HepG2 (cell line): ENCODE data around the gene DCDC1. TPM values are rescaled to one million over a fixed set of nuclear protein-coding genes. Genes with fewer than 3 reads are reported as not detected.

Source experiments
- ATAC-seq: fragments of 200-7000 bp; cut with Tn5 transposase; 3 replicates; pipeline ENCODE4 v1.9.1; 2020; ENCODE audit warnings: mild to moderate bottlenecking, moderate library complexity
- BruUV-seq: library from RNA; stranded (reverse); fragments of 400-500 nt; replicated peaks from 2 replicates; lab custom pipeline; 2021; lab: Mats Ljungman, UMichigan
- CTCF ChIA-PET: fragments of 300-600 bp; formaldehyde crosslinking; extraction: SDS; loops from one replicate; lab custom pipeline; 2021; ENCODE audit warnings: low total read pairs, inconsistent platforms, low intra/inter-chr PET ratio; lab: Yijun Ruan, JAX
- POLR2A ChIA-PET: fragments of 350-600 bp; sonication (Branson Sonifier 250); formaldehyde crosslinking; loops from one replicate; lab custom pipeline; 2020; ENCODE audit warnings: antibody characterized with exemption, inconsistent platforms; lab: Yijun Ruan, JAX
- DNase-seq: peaks from one replicate; pipeline ENCODE4 v3.0.0-alpha.2; 2015; ENCODE audit warnings: low spot score
- FAIRE-seq: peaks from 3 replicates; lab custom pipeline; 2011; peaks lifted over from hg19 to GRCh38; lab: Jason Lieb, UNC
- H2AFZ ChIP-seq: one replicate; pipeline ENCODE4 v1.6.1; 2011; ENCODE audit warnings: low read length, inconsistent platforms
- H3K27ac ChIP-seq: fragments of 300-600 bp; 3 replicates; pipeline ENCODE4 v1.8.0; 2011; ENCODE audit warnings: mixed run types, mild to moderate bottlenecking, mixed read lengths, low read length, inconsistent platforms; ENCODE audit not compliant: insufficient read depth; ENCODE audit errors: extremely low read length
- H3K27me3 ChIP-seq, 2 experiments: fragments of 200-600 bp in 1 of 2; 2 replicates in 1 of 2; 3 replicates in 1 of 2; pipeline versions ENCODE4 v1.6.0 to v1.8.0; 2011; ENCODE audit warnings: low read length in 2 of 2, mild to moderate bottlenecking in 2 of 2, moderate library complexity in 2 of 2, inconsistent platforms in 1 of 2; ENCODE audit not compliant: insufficient read depth in 2 of 2, control insufficient read depth in 1 of 2
- H3K36me3 ChIP-seq, 2 experiments: fragments of 200-600 bp in 1 of 2; replicated peaks in 1 of 2; 2 replicates in 1 of 2; 3 replicates in 1 of 2; pipeline versions ENCODE4 v1.5.1 to v1.8.0; 2011; ENCODE audit warnings: low read length in 2 of 2, inconsistent platforms in 1 of 2; ENCODE audit not compliant: insufficient read depth in 2 of 2, control insufficient read depth in 1 of 2
- H3K4me1 ChIP-seq: 2 replicates; pipeline ENCODE4 v1.5.1; 2012; ENCODE audit warnings: low read length, inconsistent platforms; ENCODE audit not compliant: insufficient read depth
- H3K4me2 ChIP-seq: 2 replicates; pipeline ENCODE4 v1.6.0; 2011; ENCODE audit warnings: low read depth, low read length, inconsistent platforms
- H3K4me3 ChIP-seq, 3 experiments: fragments of 200-600 bp in 1 of 3; sonication (generic), shearing (Covaris generic) in 1 of 3; replicated peaks in 1 of 3; 2 replicates each; pipeline ENCODE4 v1.5.1; 2011 to 2016; ENCODE audit warnings: low read length in 3 of 3, inconsistent platforms in 2 of 3, low read depth in 2 of 3, mild to moderate bottlenecking in 2 of 3, control low read depth in 1 of 3, mixed read lengths in 1 of 3; ENCODE audit not compliant: insufficient read depth in 1 of 3
- H3K79me2 ChIP-seq: one replicate; pipeline ENCODE4 v1.6.1; 2011; ENCODE audit warnings: low read length, inconsistent platforms; ENCODE audit not compliant: insufficient read depth
- H3K9ac ChIP-seq: 2 replicates; pipeline ENCODE4 v1.6.0; 2011; ENCODE audit warnings: mild to moderate bottlenecking, low read depth, low read length, inconsistent platforms; ENCODE audit not compliant: insufficient read depth
- H3K9me3 ChIP-seq: 2 replicates; pipeline ENCODE4 v1.5.1; 2012; ENCODE audit warnings: mild to moderate bottlenecking, low read length
- H4K20me1 ChIP-seq: 2 replicates; pipeline ENCODE4 v1.6.0; 2011; ENCODE audit warnings: inconsistent platforms, mild to moderate bottlenecking, low read length, moderate library complexity; ENCODE audit not compliant: insufficient read depth
- AGO2 ChIP-seq: fragments of 200-400 bp; formaldehyde crosslinking; optimal IDR thresholded peaks from 2 replicates; pipeline ENCODE3; 2017; ENCODE audit warnings: mild to moderate bottlenecking, low read depth, low read length, moderate library complexity
- ARHGAP35 ChIP-seq: sonication (generic); formaldehyde crosslinking; IDR thresholded peaks from 2 replicates; pipeline ENCODE4 v1.9.0; 2022; ENCODE audit warnings: mild to moderate bottlenecking, inconsistent platforms, moderate library complexity, missing genetic modification reagents, borderline replicate concordance
- ATM ChIP-seq: fragments of 450-650 bp; IDR thresholded peaks from 2 replicates; pipeline ENCODE4 v1.7.1; 2017; ENCODE audit warnings: mild to moderate bottlenecking, borderline replicate concordance
- GATAD1 ChIP-seq: IDR thresholded peaks from 2 replicates; pipeline ENCODE4 v1.6.1; 2016; ENCODE audit warnings: missing genetic modification reagents, missing compliant biosample characterization
- GLI4 ChIP-seq: sonication (generic); formaldehyde crosslinking; IDR thresholded peaks from 2 replicates; pipeline ENCODE4 v1.5.1; 2020; ENCODE audit warnings: missing genetic modification reagents, mild to moderate bottlenecking, moderate library complexity, borderline replicate concordance
- KAT7 ChIP-seq: IDR thresholded peaks from 2 replicates; pipeline ENCODE4 v1.6.1; 2018; ENCODE audit warnings: borderline replicate concordance, missing compliant biosample characterization
- MZF1 ChIP-seq: sonication (generic); formaldehyde crosslinking; IDR thresholded peaks from 2 replicates; pipeline ENCODE4 v1.8.1; 2023; ENCODE audit warnings: mild to moderate bottlenecking, missing genetic modification reagents, borderline replicate concordance
- NFRKB ChIP-seq: fragments of 450-650 bp; IDR thresholded peaks from 2 replicates; pipeline ENCODE4 v1.6.1; 2017
- SOX6 ChIP-seq, 2 experiments: fragments of 450-650 bp in 1 of 2; sonication (generic) in 1 of 2; formaldehyde crosslinking in 1 of 2; IDR thresholded peaks; 2 replicates each; pipeline versions ENCODE4 v1.4.0 to v1.6.1; 2017 to 2020; ENCODE audit warnings: antibody characterized with exemption in 1 of 2, mild to moderate bottlenecking in 1 of 2, missing genetic modification reagents in 1 of 2
- TEAD2 ChIP-seq: sonication (generic); formaldehyde crosslinking; IDR thresholded peaks from 2 replicates; pipeline ENCODE4 v1.9.0; 2021; ENCODE audit warnings: missing genetic modification reagents
- ZMAT3 ChIP-seq: sonication (generic); formaldehyde crosslinking; conservative IDR thresholded peaks from 2 replicates; pipeline ENCODE4 v1.7.0; 2021; ENCODE audit warnings: missing genetic modification reagents
- ZNF329 ChIP-seq: sonication (generic); formaldehyde crosslinking; IDR thresholded peaks from 2 replicates; pipeline ENCODE4 v1.9.0; 2021; ENCODE audit warnings: low read depth, mild to moderate bottlenecking, missing genetic modification reagents
- ZNF513 ChIP-seq: sonication (generic); formaldehyde crosslinking; conservative IDR thresholded peaks from 2 replicates; pipeline ENCODE4 v1.5.0; 2020; ENCODE audit warnings: missing genetic modification reagents
- WGBS: methylation state at CpG from one replicate; pipeline ENCODE4 v1.1.6; 2017; ENCODE audit warnings: low lambda C conversion rate; 5-methylcytosine and 5-hydroxymethylcytosine counted together
- in situ Hi-C: cut with HindIII; loops from 2 replicates; pipeline ENCODE4 v1.10.0; 2017; ENCODE audit warnings: low pct_unique_long_range_greater_than_20kb; ENCODE audit not compliant: extremely low pct_ligation_motif_present
- intact Hi-C: fragments of 100-400 bp; cut with micrococcal nuclease; formaldehyde crosslinking; loops from one replicate; pipeline ENCODE4 v1.10.0; 2022; ENCODE audit not compliant: unreplicated experiment
- polyA plus RNA-seq, 8 experiments: library from polyadenylated mRNA; depleted of rRNA in 3 of 8; stranded (reverse) in 7 of 8; unstranded in 1 of 8; fragments of >200 nt; fragmentation: Illumina TruSeq in 4 of 8; extraction: Trizol in 4 of 8; gene quantifications; 2 replicates each; pipeline versions ENCODE4 v1.2.1 to v1.2.3, GENCODE V29; 2011 to 2016; ENCODE audit warnings: low read depth in 4 of 8, missing spikeins in 1 of 8, mixed read lengths in 1 of 8; ENCODE audit not compliant: insufficient read depth in 1 of 8
- total RNA-seq, 5 experiments: library from RNA; depleted of rRNA; stranded (reverse); fragments of >200 nt; fragmentation: Illumina TruSeq; extraction: Trizol; gene quantifications; 2 replicates each; pipeline ENCODE4 v1.2.3, GENCODE V29; 2016; ENCODE audit warnings: low read depth in 1 of 5
- TF ChIP-seq, protein P1 (sequence below): sonication (generic); formaldehyde crosslinking; IDR thresholded peaks from 2 replicates; pipeline ENCODE4 v1.4.0; 2020; ENCODE audit warnings: mild to moderate bottlenecking, missing genetic modification reagents
- TF ChIP-seq, protein P2 (sequence below): sonication (generic); formaldehyde crosslinking; IDR thresholded peaks from 2 replicates; pipeline ENCODE4 v1.9.0; 2022; ENCODE audit warnings: missing genetic modification reagents, mild to moderate bottlenecking, borderline replicate concordance
- TF ChIP-seq, protein P3 (sequence below): IDR thresholded peaks from 2 replicates; pipeline ENCODE4 v1.6.1; 2016; ENCODE audit warnings: mild to moderate bottlenecking
- TF ChIP-seq, protein P4 (sequence below): sonication (generic); formaldehyde crosslinking; IDR thresholded peaks from 2 replicates; pipeline ENCODE4 v1.4.0; 2020; ENCODE audit warnings: missing genetic modification reagents, borderline replicate concordance

The DCDC1 gene
- total and polyA plus RNA-seq, 2 of the 13 experiments (the other 11 are each of a cell fraction or from before 2014, with no cell fraction given), result 0.12 to 0.27 TPM

DNA sequence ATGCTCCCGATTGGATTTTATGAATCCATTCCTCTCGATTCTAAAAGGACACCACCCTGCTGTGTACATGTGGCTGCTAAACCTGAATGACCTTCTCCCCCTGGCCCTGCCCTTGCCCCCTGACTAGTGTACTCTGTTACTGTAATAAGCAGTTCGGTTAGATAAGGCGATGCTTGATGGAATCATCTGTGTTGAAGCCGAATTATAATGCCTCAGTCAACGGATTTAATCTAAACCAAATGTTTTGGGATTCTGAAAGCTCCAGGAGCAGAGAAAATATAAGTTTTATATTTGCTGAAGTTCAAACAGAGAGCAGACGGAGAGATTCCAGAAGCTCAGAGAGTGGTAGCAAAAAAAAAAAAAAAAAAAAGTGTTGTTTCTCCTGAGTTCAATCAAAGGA is 508.0 kb downstream of the DCDC1 start (continued):
- TF ChIP-seq GLI4 (no peak), GATAD1 (no peak), ARHGAP35 (no peak), MZF1 (CRISPR knock-in tag) (no peak), ZNF329 (CRISPR knock-in tag) (no peak)
- TF ChIP-seq, protein P1, sequence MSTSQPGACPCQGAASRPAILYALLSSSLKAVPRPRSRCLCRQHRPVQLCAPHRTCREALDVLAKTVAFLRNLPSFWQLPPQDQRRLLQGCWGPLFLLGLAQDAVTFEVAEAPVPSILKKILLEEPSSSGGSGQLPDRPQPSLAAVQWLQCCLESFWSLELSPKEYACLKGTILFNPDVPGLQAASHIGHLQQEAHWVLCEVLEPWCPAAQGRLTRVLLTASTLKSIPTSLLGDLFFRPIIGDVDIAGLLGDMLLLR (CRISPR knock-in tag), result no peak

DNA sequence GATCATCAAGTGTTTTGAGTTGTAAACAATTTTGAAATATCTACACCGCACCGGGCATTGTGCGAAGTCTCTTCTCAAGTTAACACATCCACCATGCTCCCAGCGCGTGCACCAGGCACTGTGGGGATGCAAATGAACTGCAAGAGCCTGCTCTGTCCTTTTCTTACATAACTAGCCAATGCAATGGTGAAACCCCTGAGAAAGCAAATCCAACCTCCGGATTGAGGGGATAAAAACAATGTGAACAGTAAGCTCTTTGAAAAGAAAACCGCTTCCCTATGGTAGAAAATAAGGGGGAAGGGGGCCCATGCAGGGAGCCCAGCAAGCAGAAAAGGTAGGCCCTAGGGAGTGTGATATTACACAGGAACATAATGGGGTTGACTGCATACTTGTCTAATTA is 508.5 kb downstream of the DCDC1 start:
- ChIA-PET CTCF (no interaction called here), POLR2A (no interaction called here)
- Histone ChIP-seq H3K27me3 (no peaks in the 10 kb centered on the region), H2AFZ (no peak overlapping the region), H3K4me3 (no peak overlapping the region), H4K20me1 (no peaks in the 10 kb centered on the region), H3K9me3 (no peaks in the 10 kb centered on the region), H3K9ac (no peak overlapping the region), H3K36me3 (no peaks in the 10 kb centered on the region), H3K79me2 (no peaks in the 10 kb centered on the region), H3K4me1 (no peaks in the 10 kb centered on the region), H3K27ac (no peak overlapping the region), H3K4me2 (no peak overlapping the region)
- no peak for DNase-seq
- ATAC-seq, result no peak
- no TSS peak for BruUV-seq
- intact Hi-C loops, result no loop called here
- FAIRE-seq, result no peak
- in situ Hi-C loops, result no loop called here
- WGBS, result 2% methylated on average over 7 of the region's 7 CpGs
- TF ChIP-seq TEAD2 (CRISPR knock-in tag) (no peak), AGO2 (no peak), KAT7 (CRISPR knock-in tag) (no peak), ZNF513 (CRISPR knock-in tag) (no peak), ATM (no peak), ZMAT3 (CRISPR knock-in tag) (no peak), SOX6 (IDR thresholded peaks at IDR 0.05) (no peak), SOX6 (CRISPR knock-in tag; IDR thresholded peaks at IDR 0.05) (peak; percentile 20; the same call in 1 of the 2 replicates), NFRKB (no peak)
- TF ChIP-seq, protein P2, sequence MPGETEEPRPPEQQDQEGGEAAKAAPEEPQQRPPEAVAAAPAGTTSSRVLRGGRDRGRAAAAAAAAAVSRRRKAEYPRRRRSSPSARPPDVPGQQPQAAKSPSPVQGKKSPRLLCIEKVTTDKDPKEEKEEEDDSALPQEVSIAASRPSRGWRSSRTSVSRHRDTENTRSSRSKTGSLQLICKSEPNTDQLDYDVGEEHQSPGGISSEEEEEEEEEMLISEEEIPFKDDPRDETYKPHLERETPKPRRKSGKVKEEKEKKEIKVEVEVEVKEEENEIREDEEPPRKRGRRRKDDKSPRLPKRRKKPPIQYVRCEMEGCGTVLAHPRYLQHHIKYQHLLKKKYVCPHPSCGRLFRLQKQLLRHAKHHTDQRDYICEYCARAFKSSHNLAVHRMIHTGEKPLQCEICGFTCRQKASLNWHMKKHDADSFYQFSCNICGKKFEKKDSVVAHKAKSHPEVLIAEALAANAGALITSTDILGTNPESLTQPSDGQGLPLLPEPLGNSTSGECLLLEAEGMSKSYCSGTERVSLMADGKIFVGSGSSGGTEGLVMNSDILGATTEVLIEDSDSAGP, result no peak
- TF ChIP-seq, protein P3, sequence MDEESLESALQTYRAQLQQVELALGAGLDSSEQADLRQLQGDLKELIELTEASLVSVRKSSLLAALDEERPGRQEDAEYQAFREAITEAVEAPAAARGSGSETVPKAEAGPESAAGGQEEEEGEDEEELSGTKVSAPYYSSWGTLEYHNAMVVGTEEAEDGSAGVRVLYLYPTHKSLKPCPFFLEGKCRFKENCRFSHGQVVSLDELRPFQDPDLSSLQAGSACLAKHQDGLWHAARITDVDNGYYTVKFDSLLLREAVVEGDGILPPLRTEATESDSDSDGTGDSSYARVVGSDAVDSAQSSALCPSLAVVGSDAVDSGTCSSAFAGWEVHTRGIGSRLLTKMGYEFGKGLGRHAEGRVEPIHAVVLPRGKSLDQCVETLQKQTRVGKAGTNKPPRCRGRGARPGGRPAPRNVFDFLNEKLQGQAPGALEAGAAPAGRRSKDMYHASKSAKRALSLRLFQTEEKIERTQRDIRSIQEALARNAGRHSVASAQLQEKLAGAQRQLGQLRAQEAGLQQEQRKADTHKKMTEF (CRISPR knock-in tag), result peak; percentile 18; the same call in 1 of the 2 replicates
- TF ChIP-seq, protein P4, sequence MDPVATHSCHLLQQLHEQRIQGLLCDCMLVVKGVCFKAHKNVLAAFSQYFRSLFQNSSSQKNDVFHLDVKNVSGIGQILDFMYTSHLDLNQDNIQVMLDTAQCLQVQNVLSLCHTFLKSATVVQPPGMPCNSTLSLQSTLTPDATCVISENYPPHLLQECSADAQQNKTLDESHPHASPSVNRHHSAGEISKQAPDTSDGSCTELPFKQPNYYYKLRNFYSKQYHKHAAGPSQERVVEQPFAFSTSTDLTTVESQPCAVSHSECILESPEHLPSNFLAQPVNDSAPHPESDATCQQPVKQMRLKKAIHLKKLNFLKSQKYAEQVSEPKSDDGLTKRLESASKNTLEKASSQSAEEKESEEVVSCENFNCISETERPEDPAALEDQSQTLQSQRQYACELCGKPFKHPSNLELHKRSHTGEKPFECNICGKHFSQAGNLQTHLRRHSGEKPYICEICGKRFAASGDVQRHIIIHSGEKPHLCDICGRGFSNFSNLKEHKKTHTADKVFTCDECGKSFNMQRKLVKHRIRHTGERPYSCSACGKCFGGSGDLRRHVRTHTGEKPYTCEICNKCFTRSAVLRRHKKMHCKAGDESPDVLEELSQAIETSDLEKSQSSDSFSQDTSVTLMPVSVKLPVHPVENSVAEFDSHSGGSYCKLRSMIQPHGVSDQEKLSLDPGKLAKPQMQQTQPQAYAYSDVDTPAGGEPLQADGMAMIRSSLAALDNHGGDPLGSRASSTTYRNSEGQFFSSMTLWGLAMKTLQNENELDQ (CRISPR knock-in tag), result no peak
